RWPE2 (cell line): ENCODE measurements around the gene DNAH3.

ENCODE experiments used
- ATAC-seq: fragments of 200-7000 bp; cut with Tn5 transposase; 3 replicates; pipeline ENCODE4 v1.9.1; 2021; ENCODE audit warnings: low read depth
- DNase-seq: peaks from one replicate; pipeline ENCODE4 v3.0.0-alpha.2; 2020; ENCODE audit warnings: low spot score
- H3K27ac ChIP-seq: fragments of 450-650 bp; 2 replicates; pipeline ENCODE4 v1.5.1; 2017; ENCODE audit warnings: mild to moderate bottlenecking; ENCODE audit not compliant: poor library complexity, severe bottlenecking
- H3K27me3 ChIP-seq: fragments of 250-450 bp; sonication (Bioruptor Pico); 2 replicates; pipeline ENCODE4 v1.5.1; 2021; ENCODE audit warnings: mild to moderate bottlenecking, moderate library complexity; ENCODE audit not compliant: insufficient read depth, poor library complexity, severe bottlenecking
- H3K36me3 ChIP-seq: fragments of 250-450 bp; sonication (Bioruptor Pico); 2 replicates; pipeline ENCODE4 v1.5.1; 2020; ENCODE audit warnings: low read depth, mild to moderate bottlenecking, moderate library complexity
- H3K4me1 ChIP-seq: fragments of 250-450 bp; sonication (Bioruptor Pico); 2 replicates; pipeline ENCODE4 v1.5.1; 2021; ENCODE audit warnings: mild to moderate bottlenecking, moderate library complexity; ENCODE audit not compliant: insufficient read depth, poor library complexity, severe bottlenecking
- H3K4me3 ChIP-seq: fragments of 250-450 bp; sonication (Bioruptor Pico); 2 replicates; pipeline ENCODE4 v1.5.1; 2021; ENCODE audit warnings: mild to moderate bottlenecking, moderate library complexity; ENCODE audit not compliant: severe bottlenecking
- H3K9me3 ChIP-seq: fragments of 250-450 bp; sonication (Bioruptor Pico); 2 replicates; pipeline ENCODE4 v1.5.1; 2021; ENCODE audit warnings: mild to moderate bottlenecking, moderate library complexity; ENCODE audit not compliant: severe bottlenecking
- TF ChIP-seq, protein P1 (sequence below): fragments of 450-650 bp; IDR thresholded peaks from one replicate; pipeline ENCODE4 v1.5.1; 2017; ENCODE audit warnings: mild to moderate bottlenecking, moderate library complexity; ENCODE audit not compliant: poor library complexity, severe bottlenecking

DNAH3 gene

DNA sequence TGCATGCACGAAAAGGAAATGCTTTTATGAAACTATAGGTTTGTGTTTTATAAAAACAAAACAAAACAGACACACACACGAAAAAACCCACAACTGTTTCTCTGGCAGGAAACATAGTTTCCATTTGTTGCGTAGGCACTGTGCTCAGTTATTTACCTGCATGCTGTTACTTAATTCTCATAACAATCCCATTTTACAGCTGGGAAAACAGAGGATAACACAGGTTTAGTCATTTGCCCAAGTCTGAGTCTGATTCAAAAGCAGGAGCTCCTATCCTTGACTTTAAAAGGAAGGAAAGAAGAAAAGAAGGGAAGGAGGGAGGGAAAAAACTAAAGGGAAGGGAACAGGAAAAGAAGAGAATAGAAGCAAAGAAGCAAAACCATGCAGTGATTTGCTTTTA, 117.4 kb downstream of the DNAH3 start:
- Histone ChIP-seq H3K27ac (no peak overlapping the region), H3K27me3 (no peaks in the 10 kb centered on the region), H3K36me3 (no peaks in the 10 kb centered on the region), H3K4me1 (no peaks in the 10 kb centered on the region), H3K4me3 (no peak overlapping the region), H3K9me3 (no peaks in the 10 kb centered on the region)
- TF ChIP-seq, protein P1, sequence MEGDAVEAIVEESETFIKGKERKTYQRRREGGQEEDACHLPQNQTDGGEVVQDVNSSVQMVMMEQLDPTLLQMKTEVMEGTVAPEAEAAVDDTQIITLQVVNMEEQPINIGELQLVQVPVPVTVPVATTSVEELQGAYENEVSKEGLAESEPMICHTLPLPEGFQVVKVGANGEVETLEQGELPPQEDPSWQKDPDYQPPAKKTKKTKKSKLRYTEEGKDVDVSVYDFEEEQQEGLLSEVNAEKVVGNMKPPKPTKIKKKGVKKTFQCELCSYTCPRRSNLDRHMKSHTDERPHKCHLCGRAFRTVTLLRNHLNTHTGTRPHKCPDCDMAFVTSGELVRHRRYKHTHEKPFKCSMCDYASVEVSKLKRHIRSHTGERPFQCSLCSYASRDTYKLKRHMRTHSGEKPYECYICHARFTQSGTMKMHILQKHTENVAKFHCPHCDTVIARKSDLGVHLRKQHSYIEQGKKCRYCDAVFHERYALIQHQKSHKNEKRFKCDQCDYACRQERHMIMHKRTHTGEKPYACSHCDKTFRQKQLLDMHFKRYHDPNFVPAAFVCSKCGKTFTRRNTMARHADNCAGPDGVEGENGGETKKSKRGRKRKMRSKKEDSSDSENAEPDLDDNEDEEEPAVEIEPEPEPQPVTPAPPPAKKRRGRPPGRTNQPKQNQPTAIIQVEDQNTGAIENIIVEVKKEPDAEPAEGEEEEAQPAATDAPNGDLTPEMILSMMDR, result no peak
- DNase-seq (no peak), ATAC-seq (no peak)

DNA sequence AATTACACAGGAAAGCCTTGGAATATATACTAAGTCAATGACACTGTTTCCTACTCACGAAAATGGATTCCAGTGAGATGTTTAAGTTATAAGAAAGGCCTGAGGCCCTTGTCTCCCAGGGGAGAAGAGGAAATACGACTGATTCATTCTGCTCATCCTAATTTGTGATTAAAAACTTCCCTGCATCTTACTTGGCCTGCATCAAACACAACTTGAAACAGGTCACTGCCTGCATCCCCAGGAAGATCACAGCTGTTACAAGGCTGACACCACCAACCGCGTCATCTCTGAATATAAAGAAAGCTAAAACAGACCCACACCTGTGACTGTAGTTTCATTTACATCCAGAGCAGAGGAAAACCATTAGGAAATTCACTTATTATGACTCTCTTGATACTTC, 121.9 kb downstream of the DNAH3 start:
- Histone ChIP-seq H3K4me3 (no peak overlapping the region), H3K27me3 (no peaks in the 10 kb centered on the region), H3K36me3 (no peaks in the 10 kb centered on the region), H3K9me3 (no peaks in the 10 kb centered on the region), H3K27ac (no peak overlapping the region), H3K4me1 (no peaks in the 10 kb centered on the region)
- ATAC-seq, result no peak
- TF ChIP-seq, protein P1, result no peak
- no peak for DNase-seq

DNA sequence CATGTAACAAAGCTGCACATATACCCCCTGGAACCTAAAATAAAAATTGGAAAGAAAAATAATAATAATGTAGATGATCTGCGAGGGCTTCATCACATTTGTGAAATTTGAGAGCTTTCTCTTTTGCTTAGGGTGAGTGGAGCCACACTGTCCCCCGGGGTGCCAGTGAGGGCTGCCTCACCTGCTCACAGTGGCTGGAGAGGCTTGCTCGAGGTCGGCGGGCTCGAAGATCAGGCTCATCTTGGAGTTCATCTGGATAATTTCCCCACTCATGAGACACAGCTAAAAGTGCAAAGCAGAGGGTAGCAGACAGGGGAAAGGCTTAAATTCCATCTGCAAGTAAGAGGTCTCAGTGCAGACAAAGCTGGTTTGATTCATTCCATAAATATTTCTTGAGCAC, 123.8 kb downstream of the DNAH3 start:
- ATAC-seq, result no peak

GRCh38 chr16:21023509-21024202, 127.0 kb downstream of the DNAH3 start:
- Histone ChIP-seq H3K27me3 (no peaks in the 10 kb centered on the region), H3K9me3 (no peaks in the 10 kb centered on the region), H3K4me1 (no peaks in the 10 kb centered on the region), H3K4me3 (no peak overlapping the region), H3K36me3 (no peaks in the 10 kb centered on the region), H3K27ac (no peak overlapping the region)
- TF ChIP-seq, protein P1, result no peak
- no peak for ATAC-seq
- no peak for DNase-seq

More for the DNA sequence above, 123.8 kb downstream of the DNAH3 start:
- TF ChIP-seq, protein P1, result no peak
- H3K27me3 ChIP-seq, result no peaks in the 10 kb centered on the region
- DNase-seq, result no peak
- no peaks in the 10 kb centered on the region for H3K4me1 ChIP-seq
- no peak overlapping the region for H3K4me3 ChIP-seq
- no peaks in the 10 kb centered on the region for H3K9me3 ChIP-seq
- no peak overlapping the region for H3K27ac ChIP-seq
- no peaks in the 10 kb centered on the region for H3K36me3 ChIP-seq

DNA sequence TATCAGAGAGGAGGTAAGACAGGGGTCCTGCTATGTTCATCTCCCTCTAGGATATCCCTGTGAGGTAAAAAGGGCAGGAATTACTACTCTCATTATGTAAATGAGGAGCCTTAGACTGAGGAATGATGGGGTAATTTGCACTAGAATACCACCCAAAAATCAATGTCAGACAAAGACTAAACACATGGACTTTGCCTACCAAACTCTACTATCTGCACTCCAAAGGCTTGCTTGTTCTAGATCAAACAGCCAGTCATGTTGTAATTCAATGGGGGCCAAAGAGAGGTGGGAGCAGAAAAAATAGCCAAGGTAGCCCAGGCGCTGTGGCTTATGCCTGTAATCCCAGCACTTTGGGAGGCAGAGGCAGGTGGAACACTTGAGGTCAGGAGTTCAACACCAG, 129.3 kb downstream of the DNAH3 start:
- Histone ChIP-seq H3K36me3 (no peaks in the 10 kb centered on the region), H3K4me3 (no peak overlapping the region), H3K27ac (no peak overlapping the region), H3K4me1 (no peaks in the 10 kb centered on the region), H3K27me3 (no peaks in the 10 kb centered on the region), H3K9me3 (no peaks in the 10 kb centered on the region)
- DNase-seq, result no peak
- ATAC-seq, result no peak
- TF ChIP-seq, protein P1, result no peak
